Measurements from ENCODE around the gene DESI1. TPM values are rescaled to one million over a fixed set of nuclear protein-coding genes. Genes with fewer than 3 reads are reported as not detected.

The DESI1 gene
- polyA plus RNA-seq, 1 donor, result 34.0 TPM

- no peaks in the 10 kb centered on the region for H3K9me3 ChIP-seq (ENCODE audit: control insufficient read depth, low read depth, low read length)
- DNase-seq, result no peak
- no peak overlapping the region for H3K27ac ChIP-seq (ENCODE audit: low read length)
- no CpG with 5 or more reads among the region's 12 CpGs for WGBS (ENCODE audit: insufficient coverage, low lambda C conversion rate)
- H3K4me3 ChIP-seq (ENCODE audit: low read length), result no peak overlapping the region
- H3K27me3 ChIP-seq (ENCODE audit: control insufficient read depth, insufficient read depth, low read length), result no peaks in the 10 kb centered on the region
- peaks cover 8% of the 10 kb centered on the region for H3K4me1 ChIP-seq (ENCODE audit: control insufficient read depth, insufficient read depth, low read length)
- no peaks in the 10 kb centered on the region for H3K36me3 ChIP-seq (ENCODE audit: control insufficient read depth, insufficient read depth, low read length)
Observed at GRCh38 chr22:41550952-41551491, 69.8 kb downstream of the DESI1 start.

DNA sequence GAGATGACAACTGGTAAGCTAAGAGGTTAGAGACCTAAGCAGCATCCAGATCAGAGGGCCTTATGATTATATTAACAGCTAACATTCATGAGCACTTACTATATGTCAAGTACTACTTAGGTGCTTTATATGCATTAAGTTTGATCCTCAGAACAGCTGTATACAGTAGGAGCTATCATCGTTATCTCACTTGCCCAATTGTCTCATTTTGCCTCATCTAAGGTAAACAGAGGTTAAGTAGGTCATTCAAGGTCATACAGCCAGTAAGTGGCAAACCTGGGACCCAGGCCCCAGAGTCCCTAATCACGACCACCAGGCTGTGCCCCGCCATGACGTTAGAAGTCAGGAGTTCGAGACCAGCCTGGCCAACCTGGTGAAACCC lies 72.0 kb downstream of the DESI1 start:
- no CpG with 5 or more reads among the region's 5 CpGs for WGBS (ENCODE audit: insufficient coverage, low lambda C conversion rate)
- Histone ChIP-seq H3K27ac (ENCODE audit: low read length) (peak overlapping the region; percentile 43), H3K27me3 (ENCODE audit: control insufficient read depth, insufficient read depth, low read length) (no peaks in the 10 kb centered on the region), H3K4me3 (ENCODE audit: low read length) (no peak overlapping the region), H3K4me1 (ENCODE audit: control insufficient read depth, insufficient read depth, low read length) (peaks cover 11% of the 10 kb centered on the region), H3K9me3 (ENCODE audit: control insufficient read depth, low read depth, low read length) (no peaks in the 10 kb centered on the region), H3K36me3 (ENCODE audit: control insufficient read depth, insufficient read depth, low read length) (no peaks in the 10 kb centered on the region)
- no peak for DNase-seq

Other genes with a start within 250 kb of the DESI1 start
- 5.6 TPM for gene TEF, start 239.1 kb downstream of the DESI1 start, polyA plus RNA-seq
- gene TOB2, start 174.2 kb downstream of the DESI1 start, polyA plus RNA-seq, result 63.2 TPM
- 39.5 TPM for gene PHF5A, start 152.4 kb downstream of the DESI1 start, polyA plus RNA-seq
- gene ACO2, start 151.9 kb downstream of the DESI1 start, polyA plus RNA-seq, result 209 TPM
- gene POLR3H, start 76.6 kb downstream of the DESI1 start, polyA plus RNA-seq, result 12.4 TPM
- 2.7 TPM for gene CSDC2, start 60.0 kb downstream of the DESI1 start, polyA plus RNA-seq
- gene PMM1, start 31.2 kb downstream of the DESI1 start, polyA plus RNA-seq, result 52.4 TPM
- 247 TPM for gene XRCC6, start 252 bp upstream of the DESI1 start, polyA plus RNA-seq
- 118 TPM for gene SNU13, start 67.8 kb upstream of the DESI1 start, polyA plus RNA-seq
- 4.4 TPM for gene MEI1, start 78.5 kb upstream of the DESI1 start, polyA plus RNA-seq
- gene CCDC134, start 179.6 kb upstream of the DESI1 start, polyA plus RNA-seq, result 7.2 TPM
- 73.5 TPM for gene SREBF2, start 212.1 kb upstream of the DESI1 start, polyA plus RNA-seq